ENCODE results near the gene IGFBP1.

GRCh38 chr7:45921699-45922519 is 33.6 kb downstream of the IGFBP1 start:
- peak; percentile 78 for TF ChIP-seq CTCF (IDR thresholded peaks at IDR 0.05; ENCODE audit: low read depth, low read length)
- TF ChIP-seq POLR2A (IDR thresholded peaks at IDR 0.05; ENCODE audit: extremely low read depth, insufficient read length) = no peak
- TF ChIP-seq MYC (IDR thresholded peaks at IDR 0.05; ENCODE audit: low read depth, low read length) = no peak

Measured in NB4 (cell line).